ENCODE data around the gene NFATC1.

DNA sequence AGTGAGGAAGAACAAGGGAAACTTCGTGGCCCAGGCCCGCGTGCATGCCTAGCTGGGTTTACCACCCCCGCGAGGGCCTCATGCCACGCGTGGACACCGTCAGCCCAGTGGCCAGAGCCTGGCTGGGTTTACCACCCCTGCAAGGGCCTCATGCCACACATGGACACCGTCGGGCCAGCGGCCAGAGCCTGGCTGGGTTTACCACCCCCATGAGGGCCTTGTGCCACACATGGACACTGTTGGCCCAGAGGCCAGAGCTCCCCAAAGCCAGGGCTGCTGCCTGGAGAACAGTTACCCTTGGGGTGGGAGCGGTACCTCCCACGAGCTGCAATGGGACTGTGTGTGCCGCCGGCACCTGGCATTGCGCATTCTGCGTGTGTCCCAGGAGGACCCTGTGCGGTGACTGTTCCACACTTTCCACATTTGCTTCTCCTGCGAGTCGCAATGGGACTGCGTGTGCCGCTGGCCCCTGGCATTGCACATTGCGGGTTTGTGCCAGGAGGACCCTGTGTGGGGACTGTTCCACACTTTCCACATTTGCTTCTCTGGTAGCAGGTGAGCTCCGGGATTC, 178.3 kb downstream of the NFATC1 start:
- TF ChIP-seq POLR2A (IDR thresholded peaks at IDR 0.05) (no peak), CTCF (IDR thresholded peaks at IDR 0.05) (no peak)
